NCI-H1105 (cell line): Measurements from ENCODE around the gene CERS5.

ENCODE experiments used
- DNase-seq: peaks from one replicate; lab custom pipeline; 2025; lab: John Stamatoyannopoulos, UW

Gene CERS5

GRCh38 chr12:50132505-50133135 lies 34.5 kb downstream of the CERS5 start:
- no peak for DNase-seq

GRCh38 chr12:50129290-50129689 lies 37.9 kb downstream of the CERS5 start:
- no peak for DNase-seq

DNA sequence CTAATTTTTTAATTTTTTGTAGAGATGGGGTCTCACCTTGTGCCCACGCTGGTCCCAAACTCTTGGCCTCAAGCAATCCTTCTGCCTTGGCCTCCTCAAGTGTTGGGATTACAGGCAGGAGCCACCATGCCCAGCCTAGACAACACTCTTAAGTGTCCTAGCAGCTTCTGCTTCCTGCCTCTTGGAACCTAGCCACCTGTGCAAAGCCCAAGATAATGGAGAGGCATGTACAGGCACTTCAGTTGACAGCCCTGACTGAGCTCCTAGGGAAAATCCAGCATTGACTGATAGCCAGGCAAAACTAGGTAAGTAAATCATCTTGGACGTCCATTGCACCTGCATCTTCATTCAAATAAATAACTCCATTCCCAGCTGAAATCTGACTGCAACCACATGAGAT lies 39.6 kb downstream of the CERS5 start:
- DNase-seq = peak; percentile 4

GRCh38 chr12:50123203-50123602 lies 44.0 kb downstream of the CERS5 start:
- DNase-seq = no peak

DNA sequence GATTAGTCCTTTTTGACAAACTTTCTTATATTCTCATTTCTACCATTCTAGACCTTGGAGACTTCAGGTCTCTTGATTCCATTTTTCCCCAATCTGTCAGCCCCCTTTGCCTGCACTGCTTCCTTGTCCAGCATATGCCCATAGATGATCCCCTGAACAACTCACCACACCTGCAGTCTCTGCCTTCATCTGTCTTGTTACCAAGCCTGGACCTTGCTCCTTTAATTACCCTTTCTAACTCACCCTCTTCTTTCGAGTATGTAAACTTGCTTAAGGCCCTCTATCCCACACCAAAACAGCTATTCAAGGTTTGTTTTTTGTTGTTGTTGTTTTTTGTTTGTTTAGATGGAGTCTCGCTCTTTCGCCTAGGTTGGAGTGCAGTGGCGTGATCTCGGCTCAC lies 45.5 kb downstream of the CERS5 start:
- DNase-seq = no peak

- no peak for DNase-seq
Measured at GRCh38 chr12:50120953-50121352, 46.2 kb downstream of the CERS5 start.

DNA sequence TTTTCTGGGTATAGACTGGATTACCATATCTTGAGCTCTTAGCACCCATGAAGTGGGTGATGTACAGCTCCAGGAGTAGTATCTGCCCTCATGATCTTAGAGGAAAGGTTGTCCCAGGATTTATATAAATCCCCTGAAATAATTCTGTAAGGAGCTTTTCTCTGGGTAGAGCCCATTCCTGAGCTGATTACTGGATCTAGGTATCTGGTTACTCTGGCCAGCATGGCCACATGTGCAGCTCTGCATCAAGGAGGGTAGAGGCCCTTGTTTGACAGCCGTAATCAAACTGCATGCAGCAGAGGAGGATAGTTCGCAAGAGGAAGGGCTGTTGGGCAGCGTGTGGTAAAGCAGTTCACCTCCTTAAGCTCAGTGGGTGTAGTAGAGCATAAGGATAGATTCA lies 46.6 kb downstream of the CERS5 start:
- DNase-seq = no peak

GRCh38 chr12:50119387-50119786 lies 47.8 kb downstream of the CERS5 start:
- DNase-seq = no peak

DNA sequence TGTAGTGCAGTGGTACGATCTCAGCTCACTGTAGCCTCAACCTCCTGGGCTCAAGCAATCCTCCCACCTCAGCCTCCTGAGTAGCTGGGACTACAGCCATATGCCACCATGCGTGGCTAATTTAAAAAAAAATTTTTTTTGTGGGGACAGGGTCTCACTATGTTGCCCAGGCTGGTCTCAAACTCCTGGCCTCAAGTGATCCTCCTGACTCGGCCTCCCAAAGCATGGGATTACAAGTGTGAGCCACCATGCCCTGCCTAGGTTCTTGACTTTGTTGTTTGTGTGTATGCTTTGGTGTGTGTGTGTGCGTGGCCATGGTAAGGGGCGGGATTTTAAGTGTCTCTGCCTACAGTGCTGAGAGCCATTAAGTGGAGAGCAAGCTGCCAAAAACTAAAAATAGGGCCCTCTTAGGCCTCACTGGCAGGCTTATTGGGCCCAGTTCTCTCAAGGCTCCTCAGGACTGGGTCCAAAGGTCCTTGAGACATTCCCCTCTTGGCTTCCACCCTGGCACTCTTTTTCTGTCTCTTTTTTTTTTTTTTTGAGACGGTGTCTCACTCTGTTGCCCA lies 50.0 kb downstream of the CERS5 start:
- DNase-seq = no peak

DNA sequence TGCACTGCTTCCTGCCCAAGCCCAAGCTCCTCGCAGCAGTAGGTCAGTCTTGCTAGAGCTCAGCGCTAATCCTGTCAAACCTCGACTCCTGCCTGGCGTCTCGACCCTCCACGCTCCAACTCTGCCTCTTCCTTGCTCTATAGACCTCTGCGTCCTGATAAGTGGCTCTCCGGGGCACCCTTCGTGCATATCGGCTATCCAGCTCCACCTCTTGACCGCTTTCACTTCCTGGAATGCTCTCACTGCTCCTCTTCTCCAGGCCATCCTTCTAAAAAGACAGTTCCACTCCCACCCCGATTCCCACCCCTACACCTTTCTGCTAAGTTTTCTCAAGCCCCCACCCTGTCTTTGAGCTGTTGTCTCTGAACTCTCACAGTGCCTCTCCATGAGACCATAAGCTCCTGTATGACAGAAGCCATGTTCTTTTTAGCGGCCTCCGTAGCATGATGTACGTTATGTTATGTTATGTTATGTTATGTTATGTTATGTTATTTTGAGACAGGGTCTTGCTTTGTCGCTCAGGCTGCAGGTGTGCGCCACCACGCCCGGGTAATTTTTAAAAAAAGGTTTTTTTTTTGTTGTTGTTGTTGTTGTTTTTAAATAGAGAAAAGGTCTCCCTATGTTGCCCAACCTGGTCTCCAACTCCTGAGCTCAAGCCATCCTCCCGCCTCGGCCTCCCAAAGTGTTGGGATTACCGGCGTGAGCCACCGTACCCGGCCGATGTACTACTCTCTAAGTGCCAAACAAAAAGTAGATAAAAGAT lies 54.5 kb downstream of the CERS5 start:
- no peak for DNase-seq

GRCh38 chr12:50111693-50112455 lies 55.3 kb downstream of the CERS5 start, which contains the start of gene COX14:
Gene COX14 (plus strand): TSS chr12:50112236. CDS start chr12:50120044, 7,808 bp downstream.
- DNase-seq = peak; percentile 94

- DNase-seq = no peak
Measured at GRCh38 chr12:50111395-50111692, 55.8 kb downstream of the CERS5 start.

DNA sequence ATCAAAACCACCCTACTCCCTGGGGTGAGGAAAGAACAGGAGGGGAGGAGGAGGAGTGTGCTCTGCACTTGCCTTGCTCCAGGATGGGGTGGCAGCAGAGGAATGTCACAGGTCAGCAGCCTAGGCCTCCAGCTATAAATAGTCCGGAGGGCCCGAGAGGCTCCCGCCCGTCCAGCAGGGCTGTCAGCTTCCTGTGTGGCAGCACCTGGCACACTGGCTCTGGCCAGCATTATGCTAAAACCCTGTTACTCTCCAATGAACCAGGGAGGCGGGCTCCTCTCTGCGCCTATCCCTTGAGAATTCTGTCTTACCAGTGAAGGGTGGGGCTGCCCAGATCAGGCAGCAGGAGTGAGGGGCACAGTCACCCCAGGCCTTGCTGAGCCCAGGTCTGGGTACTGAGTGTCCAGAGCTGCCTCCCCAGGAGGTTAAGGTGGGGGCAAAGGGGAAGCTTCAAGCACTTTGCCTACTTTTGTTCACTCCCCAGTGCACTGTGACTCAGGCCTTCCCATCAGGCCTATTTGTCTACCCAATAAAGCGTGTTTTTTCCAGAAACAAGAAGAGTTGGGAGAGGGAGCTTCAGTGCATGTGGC lies 56.3 kb downstream of the CERS5 start:
- no peak for DNase-seq

DNA sequence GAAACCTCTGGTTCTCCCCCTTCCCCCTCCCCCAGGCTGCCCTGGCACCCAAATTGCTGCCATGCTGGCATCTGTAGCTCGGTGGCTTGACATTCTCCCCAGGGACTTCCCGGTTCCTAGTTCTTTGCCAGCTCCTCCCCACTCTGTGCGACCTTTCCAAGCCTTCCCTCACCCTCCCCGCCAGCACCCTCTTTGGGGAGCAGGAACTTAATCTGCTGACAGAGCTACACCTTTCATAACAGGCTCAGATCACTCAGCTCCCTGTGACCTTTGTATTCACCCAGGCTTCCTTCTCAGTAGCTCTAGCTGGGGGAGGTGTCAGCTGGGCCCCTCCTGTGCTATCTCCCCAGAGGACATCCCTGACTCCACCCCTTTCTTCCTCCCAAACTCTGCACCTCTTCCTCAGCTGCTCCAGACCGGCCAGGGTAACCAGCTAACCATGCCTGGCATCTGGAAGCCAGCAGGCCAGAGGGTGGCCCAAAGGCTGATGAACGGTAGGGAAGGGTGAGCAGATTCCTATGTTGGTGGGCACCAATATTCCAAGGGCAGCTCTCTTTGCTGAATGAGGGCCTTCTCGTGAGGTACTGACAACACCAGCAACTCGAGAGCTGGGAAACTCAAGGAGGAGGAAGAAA lies 56.9 kb downstream of the CERS5 start:
- DNase-seq = no peak

GRCh38 chr12:50109319-50109718 lies 57.9 kb downstream of the CERS5 start:
- no peak for DNase-seq

DNA sequence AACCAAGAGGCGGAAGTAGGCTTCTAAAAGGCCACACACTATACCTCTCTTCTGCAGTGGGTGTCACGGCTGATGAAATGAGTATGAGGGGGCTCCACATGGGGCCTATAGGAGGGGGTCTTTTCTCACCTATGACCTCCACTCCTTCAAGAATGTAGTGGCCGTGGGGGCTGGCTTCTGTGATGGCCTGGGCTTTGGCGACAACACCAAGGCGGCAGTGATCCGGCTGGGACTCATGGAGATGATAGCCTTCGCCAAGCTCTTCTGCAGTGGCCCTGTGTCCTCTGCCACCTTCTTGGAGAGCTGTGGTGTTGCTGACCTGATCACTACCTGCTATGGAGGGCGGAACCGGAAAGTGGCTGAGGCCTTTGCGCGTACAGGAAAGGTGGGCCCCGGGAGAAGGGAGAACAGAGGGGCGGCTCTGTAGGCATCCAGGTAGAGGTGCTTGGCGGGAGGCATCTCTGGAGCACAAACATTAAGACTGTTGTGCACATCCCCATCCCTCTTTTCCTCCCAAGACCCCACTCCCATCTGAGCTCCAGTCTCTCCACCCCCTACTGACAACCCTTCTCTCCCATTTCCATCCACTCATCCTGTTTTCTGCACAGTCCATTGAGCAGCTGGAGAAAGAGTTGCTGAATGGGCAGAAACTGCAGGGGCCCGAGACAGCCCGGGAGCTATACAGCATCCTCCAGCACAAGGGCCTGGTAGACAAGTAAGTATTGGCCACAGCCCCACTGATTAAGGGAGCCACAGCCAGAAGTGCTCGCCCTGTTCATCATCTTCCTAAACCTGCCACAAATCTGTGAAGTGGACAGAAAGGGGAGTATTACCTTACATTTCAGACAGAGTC lies 59.5 kb downstream of the CERS5 start:
- no peak for DNase-seq

- DNase-seq = no peak
Measured at GRCh38 chr12:50106907-50107306, 60.3 kb downstream of the CERS5 start.

GRCh38 chr12:50105913-50106450 lies 61.2 kb downstream of the CERS5 start:
- DNase-seq = no peak

DNA sequence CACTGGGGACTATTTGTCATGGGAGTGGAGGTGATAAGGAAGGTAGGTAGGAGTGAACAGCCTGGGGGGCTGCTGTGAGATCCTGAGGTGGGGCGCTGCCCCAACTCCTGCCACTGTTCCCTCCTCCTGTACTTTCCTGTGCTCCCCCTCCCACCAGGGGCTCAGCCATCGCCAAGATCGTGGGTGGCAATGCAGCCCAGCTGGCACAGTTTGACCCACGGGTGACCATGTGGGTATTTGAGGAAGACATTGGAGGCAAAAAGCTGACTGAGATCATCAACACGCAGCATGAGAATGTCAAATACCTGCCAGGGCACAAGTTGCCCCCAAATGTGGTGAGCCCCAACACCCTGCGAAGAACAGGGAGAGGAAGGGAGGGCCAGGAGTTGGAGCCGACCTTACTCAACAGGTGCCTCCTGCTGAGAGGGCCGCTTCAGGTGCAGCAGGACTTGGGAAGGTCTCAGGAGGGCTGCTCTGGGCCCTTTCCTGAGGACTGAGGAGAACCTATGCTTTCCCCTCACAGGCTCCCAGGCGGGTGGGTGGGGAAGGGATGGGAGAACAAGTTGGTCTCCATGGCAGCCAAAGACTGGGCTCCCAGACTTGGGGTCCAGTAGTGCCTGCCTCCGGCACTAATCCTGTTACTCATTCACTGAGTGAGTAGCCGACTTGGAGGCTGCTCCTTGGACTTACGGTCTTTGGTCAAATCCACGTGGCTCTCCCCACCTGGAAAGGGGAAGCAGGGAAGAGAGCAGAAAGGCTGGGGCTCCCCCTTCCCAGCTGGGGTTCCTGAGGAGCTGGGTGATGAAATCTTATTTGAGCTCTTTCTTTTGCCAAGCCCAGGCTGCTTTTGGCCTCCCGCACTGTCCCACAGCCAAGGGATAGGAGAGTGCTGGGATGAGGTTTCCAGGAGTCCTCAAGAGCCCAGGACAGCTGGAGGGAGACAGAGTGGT lies 62.5 kb downstream of the CERS5 start:
- no peak for DNase-seq
